BLaER1 treated with 17β-estradiol and CSF1 and Interleukin-3, amounts not matched to agents 10 nM and 100 nM (cell line): Measurements from ENCODE around the gene HSF5.

ENCODE experiments used
- H3K27ac ChIP-seq, 11 experiments: shearing (Covaris generic); formaldehyde crosslinking; 2 replicates each; pipeline ENCODE4 v1.8.1; 2022
- H3K27me3 ChIP-seq, 11 experiments: shearing (Covaris generic); formaldehyde crosslinking; 2 replicates each; pipeline ENCODE4 v1.8.1; 2022
- H3K36me3 ChIP-seq, 11 experiments: shearing (Covaris generic); formaldehyde crosslinking; 2 replicates each; pipeline ENCODE4 v1.8.1; 2022
- H3K4me1 ChIP-seq, 10 experiments: shearing (Covaris generic); formaldehyde crosslinking; 2 replicates each; pipeline ENCODE4 v1.8.1; 2022
- H3K4me2 ChIP-seq, 11 experiments: shearing (Covaris generic); formaldehyde crosslinking; 2 replicates each; pipeline ENCODE4 v1.8.1; 2022
- H3K4me3 ChIP-seq, 10 experiments: shearing (Covaris generic); formaldehyde crosslinking; 2 replicates each; pipeline ENCODE4 v1.8.1; 2022
- H3K9ac ChIP-seq, 11 experiments: shearing (Covaris generic); formaldehyde crosslinking; 2 replicates each; pipeline ENCODE4 v1.8.1; 2022
- H3K9me3 ChIP-seq, 11 experiments: shearing (Covaris generic); formaldehyde crosslinking; replicated peaks in 1 of 11; 2 replicates each; pipeline ENCODE4 v1.8.1; 2022
- H4K20me1 ChIP-seq, 11 experiments: shearing (Covaris generic); formaldehyde crosslinking; 2 replicates each; pipeline ENCODE4 v1.8.1; 2022
- Cebpa-rat ChIP-seq, 11 experiments: shearing (Covaris generic); IDR thresholded peaks; 2 replicates each; pipeline ENCODE4 v1.8.1; 2022

The HSF5 gene

DNA sequence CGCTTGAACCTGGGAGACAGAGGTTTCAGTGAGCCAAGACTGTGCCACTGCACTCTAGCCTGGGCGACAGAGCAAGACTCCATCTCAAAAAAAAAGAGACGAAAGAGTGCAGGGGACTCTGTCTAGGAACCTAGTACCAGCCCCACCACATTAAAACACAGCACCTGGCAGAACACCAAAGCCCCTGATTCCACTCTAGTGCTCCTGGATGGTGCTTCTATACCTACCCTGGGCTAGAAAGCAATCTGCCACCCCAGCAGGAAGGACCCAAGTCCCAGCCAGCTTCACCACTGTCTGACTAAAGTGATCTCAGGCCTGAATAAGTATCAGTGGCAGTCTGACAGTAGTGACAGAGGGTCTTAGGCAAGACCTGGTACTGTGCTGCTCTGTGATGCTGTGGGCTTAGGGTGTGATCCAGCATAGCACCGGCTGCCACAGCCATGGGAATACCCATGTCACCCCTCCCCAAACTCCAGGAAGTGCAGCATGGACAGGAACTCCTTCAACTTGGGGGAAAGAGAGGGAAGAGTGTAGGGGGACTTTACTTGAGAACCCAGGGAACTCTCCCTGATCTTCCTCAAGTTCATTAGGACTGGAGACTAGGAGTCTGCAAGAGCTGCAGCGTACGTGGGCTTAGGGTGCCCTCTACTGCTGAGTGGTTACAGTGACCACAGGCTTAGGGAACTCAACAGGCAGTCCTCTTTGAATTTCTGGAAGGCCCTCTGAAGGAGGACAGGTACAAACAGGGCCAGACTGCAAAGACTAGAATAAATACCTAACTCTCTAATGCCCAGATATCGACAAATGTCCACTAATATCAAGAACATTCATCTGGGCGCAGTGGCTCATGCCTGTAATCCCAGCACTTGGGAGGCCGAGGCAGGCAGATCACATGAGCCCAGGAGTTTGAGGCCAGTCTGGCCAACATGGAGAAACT lies 40.9 kb downstream of the HSF5 start:
- H3K4me1 ChIP-seq = 0 out of 20 replicates have a peak, but pooled peaks cover 0 to 4% (median 0%) of the 10 kb centered on the region in 10 experiments
- H3K27me3 ChIP-seq = no peaks in the 10 kb centered on the region
- no peaks in the 10 kb centered on the region for H3K36me3 ChIP-seq
- 0 out of 22 replicates have a peak, but pooled peaks cover 0 to 4% (median 0%) of the 10 kb centered on the region in 11 experiments for H3K9me3 ChIP-seq
- no peaks in the 10 kb centered on the region for H4K20me1 ChIP-seq
- H3K4me2 ChIP-seq = no peak overlapping the region
- no peak overlapping the region for H3K4me3 ChIP-seq
- H3K27ac ChIP-seq = no peak overlapping the region
- no peak for TF ChIP-seq Cebpa-rat (IDR thresholded peaks at IDR 0.05)
- H3K9ac ChIP-seq = 0 out of 22 replicates have a peak overlapping the region, but pooled peaks of 1 of the 11 experiments have one; percentile 34

DNA sequence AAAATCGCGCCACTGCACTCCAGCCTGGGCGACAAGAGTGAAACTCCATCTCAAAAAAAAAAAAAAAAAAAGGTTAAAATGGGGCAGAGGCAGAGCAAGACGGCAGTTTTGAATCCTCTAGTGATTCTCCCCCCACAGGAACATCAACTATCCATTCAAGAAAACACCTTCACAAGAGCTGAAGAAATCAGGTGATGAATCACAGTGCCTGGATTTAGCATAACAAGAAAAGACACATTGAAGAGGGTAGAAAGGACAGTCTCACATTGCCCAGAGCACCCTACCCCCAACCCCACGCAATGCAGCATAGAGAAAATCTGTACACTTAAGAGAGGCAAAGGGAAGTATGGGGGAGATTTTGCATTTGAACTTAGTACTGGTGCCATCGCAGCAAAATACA lies 42.1 kb downstream of the HSF5 start:
- Histone ChIP-seq H3K9ac (no peak overlapping the region), H3K4me1 (0 out of 20 replicates have a peak, but pooled peaks cover 0 to 4% (median 0%) of the 10 kb centered on the region in 10 experiments), H3K27me3 (no peaks in the 10 kb centered on the region), H3K36me3 (no peaks in the 10 kb centered on the region), H3K27ac (no peak overlapping the region), H3K4me2 (no peak overlapping the region), H4K20me1 (no peaks in the 10 kb centered on the region), H3K4me3 (no peak overlapping the region), H3K9me3 (0 out of 22 replicates have a peak, but pooled peaks cover 0 to 4% (median 0%) of the 10 kb centered on the region in 11 experiments)
- no peak for TF ChIP-seq Cebpa-rat (IDR thresholded peaks at IDR 0.05)

- no peaks in the 10 kb centered on the region for H4K20me1 ChIP-seq
- H3K4me2 ChIP-seq = no peak overlapping the region
- H3K27ac ChIP-seq = no peak overlapping the region
- no peaks in the 10 kb centered on the region for H3K27me3 ChIP-seq
- no peaks in the 10 kb centered on the region for H3K4me1 ChIP-seq
- H3K9ac ChIP-seq = no peak overlapping the region
- no peak overlapping the region for H3K4me3 ChIP-seq
- no peaks in the 10 kb centered on the region for H3K9me3 ChIP-seq
- no peaks in the 10 kb centered on the region for H3K36me3 ChIP-seq
- TF ChIP-seq Cebpa-rat (IDR thresholded peaks at IDR 0.05) = no peak
These were observed 51.4 kb downstream of the HSF5 start for GRCh38 chr17:58436805-58437239.

DNA sequence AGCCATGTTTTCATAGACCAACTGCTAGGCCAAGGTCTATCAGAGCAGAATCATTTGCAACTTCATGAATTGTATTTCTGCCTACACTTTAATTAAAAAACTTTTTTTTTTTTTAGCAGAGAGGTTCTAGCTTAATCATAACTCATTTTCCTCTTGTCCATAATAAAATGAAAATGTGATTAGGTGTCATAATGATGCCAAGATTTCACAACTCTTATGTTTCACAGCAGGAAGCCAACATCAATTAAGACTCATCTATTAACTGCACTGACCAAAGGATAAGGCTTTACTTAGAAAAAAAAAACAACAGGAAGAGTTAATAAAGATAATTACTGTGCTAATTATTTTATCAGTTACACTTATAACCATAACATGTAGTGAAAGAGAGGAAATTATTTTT lies 52.0 kb downstream of the HSF5 start:
- Histone ChIP-seq H3K9ac (no peak overlapping the region), H3K27me3 (no peaks in the 10 kb centered on the region), H3K27ac (no peak overlapping the region), H3K9me3 (no peaks in the 10 kb centered on the region), H3K4me3 (no peak overlapping the region), H3K4me1 (no peaks in the 10 kb centered on the region), H3K4me2 (no peak overlapping the region), H4K20me1 (no peaks in the 10 kb centered on the region), H3K36me3 (no peaks in the 10 kb centered on the region)
- TF ChIP-seq Cebpa-rat (IDR thresholded peaks at IDR 0.05) = no peak

DNA sequence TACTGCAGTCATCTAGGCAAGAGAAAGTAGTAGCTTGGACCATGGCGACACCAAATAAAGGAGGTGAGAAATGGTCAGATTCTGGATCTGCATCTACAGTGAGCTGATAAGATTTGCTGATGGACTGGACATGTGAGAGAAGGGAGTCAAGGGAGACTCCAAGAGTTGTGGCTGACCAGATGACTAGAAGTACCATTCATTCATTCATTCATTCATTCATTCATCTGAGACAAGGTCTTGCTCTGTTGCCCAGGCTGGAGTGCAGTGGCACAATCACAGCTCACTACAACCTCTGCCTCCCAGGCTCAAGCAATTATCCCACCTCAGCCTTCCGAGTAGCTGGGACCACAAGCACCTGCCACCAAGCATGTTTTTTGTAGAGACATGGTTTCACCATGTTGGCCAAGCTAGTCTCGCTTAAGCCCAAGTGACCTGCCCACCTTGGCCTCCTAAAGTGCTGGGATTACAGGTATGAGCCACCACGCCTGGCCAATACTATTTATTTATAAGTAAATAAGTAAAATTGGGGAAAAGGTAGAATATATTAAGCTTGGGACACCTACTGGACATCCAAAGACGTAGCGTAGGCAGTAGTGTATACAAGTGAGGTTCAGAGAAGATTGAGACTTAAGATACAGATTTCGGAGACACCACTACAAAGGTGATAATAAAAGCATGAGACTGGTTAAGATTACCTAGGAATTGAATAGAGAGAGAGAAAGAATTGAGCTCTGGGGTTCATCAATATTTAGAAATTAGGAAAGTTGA lies 55.2 kb downstream of the HSF5 start:
- Histone ChIP-seq H4K20me1 (no peaks in the 10 kb centered on the region), H3K27me3 (no peaks in the 10 kb centered on the region), H3K9ac (no peak overlapping the region), H3K36me3 (no peaks in the 10 kb centered on the region), H3K4me3 (no peak overlapping the region), H3K4me2 (no peak overlapping the region), H3K27ac (no peak overlapping the region), H3K9me3 (no peaks in the 10 kb centered on the region), H3K4me1 (no peaks in the 10 kb centered on the region)
- no peak for TF ChIP-seq Cebpa-rat (IDR thresholded peaks at IDR 0.05)

DNA sequence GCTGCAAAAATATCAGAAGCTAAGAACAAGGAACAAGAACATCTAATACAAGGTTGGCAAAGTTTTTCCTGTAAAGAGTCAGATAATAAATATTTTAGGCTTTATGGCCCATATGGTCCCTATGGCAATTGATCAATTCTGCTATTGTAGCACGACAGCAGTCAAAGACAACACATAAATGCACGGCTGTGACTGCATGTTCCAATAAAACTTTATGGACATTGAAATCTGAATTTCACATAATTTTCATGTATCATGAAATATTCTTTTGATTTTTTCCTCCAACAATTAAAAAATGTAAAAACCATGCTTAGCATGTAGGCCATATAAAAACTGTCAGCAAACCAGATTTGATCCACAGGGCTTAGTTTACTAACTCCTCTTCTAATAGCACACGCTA lies 60.4 kb downstream of the HSF5 start:
- Histone ChIP-seq H3K9ac (no peak overlapping the region), H3K27ac (no peak overlapping the region), H3K36me3 (no peaks in the 10 kb centered on the region), H3K27me3 (no peaks in the 10 kb centered on the region), H3K9me3 (no peaks in the 10 kb centered on the region), H3K4me3 (no peak overlapping the region), H4K20me1 (no peaks in the 10 kb centered on the region), H3K4me2 (no peak overlapping the region), H3K4me1 (no peaks in the 10 kb centered on the region)
- no peak for TF ChIP-seq Cebpa-rat (IDR thresholded peaks at IDR 0.05)

DNA sequence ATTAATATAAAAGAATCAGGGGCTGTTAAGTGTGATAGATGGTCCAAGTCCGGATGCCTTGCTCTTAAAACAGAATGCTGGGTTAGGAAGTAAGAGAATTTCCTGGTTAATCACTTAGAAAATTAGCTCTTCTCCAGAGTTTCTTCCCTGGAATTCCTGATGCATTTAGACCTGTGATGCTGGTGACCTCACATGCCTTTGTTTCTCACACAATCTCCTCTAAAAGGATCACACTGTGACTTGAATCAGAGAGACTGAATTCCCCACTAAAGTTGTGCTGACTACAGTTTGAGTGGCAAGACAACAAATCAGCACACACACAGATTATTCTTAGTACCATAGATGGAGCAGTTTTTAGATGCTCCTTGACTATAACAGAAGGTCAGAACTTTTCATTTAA lies 66.5 kb downstream of the HSF5 start:
- no peaks in the 10 kb centered on the region for H3K27me3 ChIP-seq

DNA sequence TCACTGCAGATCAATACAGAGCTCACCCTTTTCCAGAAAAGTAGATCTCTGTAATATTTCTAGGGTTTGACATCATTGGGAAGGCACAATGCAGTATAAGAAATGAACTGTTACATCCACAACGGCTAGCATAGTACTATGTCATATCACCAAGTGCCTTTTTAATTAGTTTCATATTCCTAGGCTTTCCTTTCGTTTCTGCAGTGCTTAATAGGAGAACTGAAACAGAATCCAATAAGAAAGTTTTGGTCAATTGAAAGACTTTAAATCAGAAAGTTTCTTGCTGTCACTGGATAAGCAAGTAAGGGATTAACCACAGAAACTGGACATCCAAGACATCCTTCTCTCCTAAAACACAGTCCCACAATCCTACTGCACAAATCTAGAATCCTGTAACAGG lies 67.4 kb downstream of the HSF5 start:
- no peaks in the 10 kb centered on the region for H4K20me1 ChIP-seq
- no peaks in the 10 kb centered on the region for H3K36me3 ChIP-seq
- H3K4me1 ChIP-seq = peaks cover 0 to 19% (median 12%) of the 10 kb centered on the region in 10 experiments; a peak in 16 of 20 replicates
- H3K9me3 ChIP-seq = no peaks in the 10 kb centered on the region
- no peak overlapping the region for H3K4me3 ChIP-seq
- TF ChIP-seq Cebpa-rat (IDR thresholded peaks at IDR 0.05) = no peak
- H3K9ac ChIP-seq = no peak overlapping the region
- H3K4me2 ChIP-seq = no peak overlapping the region
- no peak overlapping the region for H3K27ac ChIP-seq
- H3K27me3 ChIP-seq = no peaks in the 10 kb centered on the region

More for the DNA sequence above, 66.5 kb downstream of the HSF5 start:
- no peak for TF ChIP-seq Cebpa-rat (IDR thresholded peaks at IDR 0.05)
- Histone ChIP-seq H3K9me3 (no peaks in the 10 kb centered on the region), H3K4me1 (peaks cover 0 to 19% (median 12%) of the 10 kb centered on the region in 10 experiments; a peak in 16 of 20 replicates), H3K4me3 (no peak overlapping the region), H3K27ac (no peak overlapping the region), H3K36me3 (no peaks in the 10 kb centered on the region), H4K20me1 (no peaks in the 10 kb centered on the region), H3K4me2 (no peak overlapping the region), H3K9ac (no peak overlapping the region)
